Measurements from ENCODE around the gene KCNT2. TPM values are rescaled to one million over a fixed set of nuclear protein-coding genes. Genes with fewer than 3 reads are reported as not detected.

The KCNT2 gene
- total and polyA plus RNA-seq, 9 donors = 5.3 to 34.9 (median 14.1) TPM

GRCh38 chr1:196323869-196324268, 284.4 kb downstream of the KCNT2 start:
- H3K4me1 ChIP-seq (ENCODE audit: insufficient read depth) = no peaks in the 10 kb centered on the region
- no peak for DNase-seq
- no peaks in the 10 kb centered on the region for H3K36me3 ChIP-seq
- 84 to 87% (median 87%) methylated on average over 3 of the region's 3 CpGs for WGBS, 3 donors
- H3K27ac ChIP-seq = no peak overlapping the region
- no peaks in the 10 kb centered on the region for H3K9me3 ChIP-seq
- H3K27me3 ChIP-seq = no peaks in the 10 kb centered on the region
- TF ChIP-seq POLR2A (IDR thresholded peaks at IDR 0.05) (no peak), EP300 (IDR thresholded peaks at IDR 0.05) (no peak), CTCF (IDR thresholded peaks at IDR 0.05) (no peak)
- H3K4me3 ChIP-seq = no peak overlapping the region
- intact Hi-C loops (cut with DNase I) = loop anchor here in 1 of 4 donors (10.0 kb wide), 1 partner anchor 341 kb away; no protein-coding TSS in a partner anchor

GRCh38 chr1:196319301-196319700, 288.9 kb downstream of the KCNT2 start:
- WGBS, 3 donors = 90 to 97% (median 95%) methylated on average over 2 of the region's 2 CpGs
- H3K36me3 ChIP-seq = no peaks in the 10 kb centered on the region
- no peak overlapping the region for H3K4me3 ChIP-seq
- no peak for DNase-seq
- H3K4me1 ChIP-seq (ENCODE audit: insufficient read depth) = no peaks in the 10 kb centered on the region
- TF ChIP-seq EP300 (IDR thresholded peaks at IDR 0.05) = no peak
- TF ChIP-seq CTCF (IDR thresholded peaks at IDR 0.05) = no peak
- no peak for TF ChIP-seq POLR2A (IDR thresholded peaks at IDR 0.05)
- no peaks in the 10 kb centered on the region for H3K27me3 ChIP-seq
- no peaks in the 10 kb centered on the region for H3K9me3 ChIP-seq
- no peak overlapping the region for H3K27ac ChIP-seq
- intact Hi-C loops (cut with DNase I) = no loop called here

GRCh38 chr1:196317535-196318522, 290.4 kb downstream of the KCNT2 start:
- TF ChIP-seq CTCF (IDR thresholded peaks at IDR 0.05) = peak in 2 of 3 donors; percentile 30 to 58
- TF ChIP-seq EP300 (IDR thresholded peaks at IDR 0.05) = no peak
- TF ChIP-seq POLR2A (IDR thresholded peaks at IDR 0.05) = no peak
- Histone ChIP-seq H3K27me3 (no peaks in the 10 kb centered on the region), H3K27ac (no peak overlapping the region), H3K9me3 (no peaks in the 10 kb centered on the region), H3K4me3 (no peak overlapping the region), H3K4me1 (ENCODE audit: insufficient read depth) (no peaks in the 10 kb centered on the region), H3K36me3 (no peaks in the 10 kb centered on the region)
- intact Hi-C loops (cut with DNase I) = no loop called here
- 74 to 78% (median 77%) methylated on average over 8 of the region's 8 CpGs for WGBS, 3 donors
- DNase-seq = peak in 4 of 5 donors; percentile 35 to 56 (median 45)

DNA sequence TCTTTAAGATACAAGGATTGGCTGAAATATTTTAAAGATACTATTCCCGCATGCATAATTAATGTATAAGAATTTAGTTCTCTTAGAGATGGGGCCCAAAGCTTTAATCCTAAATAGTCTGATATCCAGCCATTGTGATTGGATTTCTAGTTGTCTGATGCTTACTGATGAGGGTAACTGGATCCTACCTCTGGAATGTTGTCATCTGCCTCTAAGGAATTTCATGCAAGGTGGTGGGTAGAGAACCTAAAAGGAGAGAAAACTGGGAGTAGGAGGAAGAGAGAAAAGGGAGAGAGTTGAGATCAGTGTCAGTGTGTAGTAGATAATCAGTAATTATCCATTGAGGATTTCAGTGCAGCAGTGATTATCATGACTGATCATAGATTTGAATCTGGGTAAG, 295.5 kb downstream of the KCNT2 start:
- H3K4me3 ChIP-seq = no peak overlapping the region
- intact Hi-C loops (cut with DNase I) = no loop called here
- DNase-seq = no peak
- H3K4me1 ChIP-seq (ENCODE audit: insufficient read depth) = no peaks in the 10 kb centered on the region
- H3K27ac ChIP-seq = no peak overlapping the region
- TF ChIP-seq POLR2A (IDR thresholded peaks at IDR 0.05) (no peak), CTCF (IDR thresholded peaks at IDR 0.05) (no peak), EP300 (IDR thresholded peaks at IDR 0.05) (no peak)
- H3K9me3 ChIP-seq = no peaks in the 10 kb centered on the region
- 94 to 100% (median 100%) methylated on average over 1 of the region's 1 CpG for WGBS, 3 donors
- no peaks in the 10 kb centered on the region for H3K36me3 ChIP-seq
- no peaks in the 10 kb centered on the region for H3K27me3 ChIP-seq
